Epithelial cell of proximal tubule (primary cell): ENCODE measurements around the gene ZDHHC24. TPM values are rescaled to one million over a fixed set of nuclear protein-coding genes. Genes with fewer than 3 reads are reported as not detected.
"Not testable (repeated sequence)": the region's sequence is repeated elsewhere in the genome, so short reads cannot be mapped to it uniquely, and the experiment has no call there.

Experiments used
- DNase-seq: peaks from one replicate; pipeline ENCODE4 v3.0.0-alpha.2; 2011; ENCODE audit warnings: low read depth
- H3K4me3 ChIP-seq: 2 replicates; pipeline ENCODE4 v1.5.1; 2011; ENCODE audit warnings: low read depth, mild to moderate bottlenecking, low read length
- CTCF ChIP-seq: conservative IDR thresholded peaks from 2 replicates; pipeline ENCODE4 v1.5.1; 2012; ENCODE audit warnings: low read depth, mild to moderate bottlenecking, low read length
- total RNA-seq: library from RNA; depleted of rRNA; stranded (reverse); fragments of >200 nt; gene quantifications from 2 replicates; pipeline ENCODE4 v1.2.3, GENCODE V29; 2015

The ZDHHC24 gene
- total RNA-seq, 1 donor from 2014 or later, result 17.8 TPM

- no peak for TF ChIP-seq CTCF
- H3K4me3 ChIP-seq, result no peak overlapping the region
- DNase-seq, result no peak
Measured at GRCh38 chr11:66546966-66547661, 1.3 kb upstream of the ZDHHC24 start.

GRCh38 chr11:66546368-66546965 lies 619 bp upstream of the ZDHHC24 start, which contains the start of gene ACTN3:
TSS of gene ACTN3 (plus strand) at chr11:66546903. CDS start at chr11:66546938, 35 bp downstream.
- H3K4me3 ChIP-seq, result peak within 1 kb of the TSS; percentile 88
- no peak for DNase-seq
- TF ChIP-seq CTCF, result no peak

- not testable (repeated sequence) for DNase-seq
- H3K4me3 ChIP-seq, result peak overlapping the region; percentile 88
Measured at GRCh38 chr11:66544952-66545351, 896 bp downstream of the ZDHHC24 start.

- no peak overlapping the region for H3K4me3 ChIP-seq
- no peak for DNase-seq
- TF ChIP-seq CTCF, result no peak
Measured at GRCh38 chr11:66543263-66544107, 2.4 kb downstream of the ZDHHC24 start.

GRCh38 chr11:66542362-66542761 lies 3.5 kb downstream of the ZDHHC24 start:
- no peak for DNase-seq
- no peak for TF ChIP-seq CTCF
- no peak overlapping the region for H3K4me3 ChIP-seq

GRCh38 chr11:66541892-66542291 lies 4.0 kb downstream of the ZDHHC24 start:
- no peak overlapping the region for H3K4me3 ChIP-seq
- no peak for TF ChIP-seq CTCF
- DNase-seq, result no peak

GRCh38 chr11:66540598-66540997 lies 5.2 kb downstream of the ZDHHC24 start:
- H3K4me3 ChIP-seq, DNase-seq: not testable (repeated sequence)

GRCh38 chr11:66539870-66540213 lies 6.0 kb downstream of the ZDHHC24 start:
- no peak for TF ChIP-seq CTCF
- H3K4me3 ChIP-seq, result no peak overlapping the region
- DNase-seq, result no peak
